Fibroblast of peridontal ligament (primary cell): ENCODE data around the gene SHISA6.

Source experiments
- DNase-seq: peaks from one replicate; pipeline ENCODE4 v3.0.0-alpha.2; 2010; ENCODE audit errors: extremely low read depth

SHISA6 gene

GRCh38 chr17:11515901-11516300, 274.9 kb downstream of the SHISA6 start:
- no peak for DNase-seq

GRCh38 chr17:11535231-11535630, 294.2 kb downstream of the SHISA6 start:
- no peak for DNase-seq

- no peak for DNase-seq
Measured at GRCh38 chr17:11538366-11538765, 297.4 kb downstream of the SHISA6 start.

- no peak for DNase-seq
Measured at GRCh38 chr17:11539637-11540036, 298.6 kb downstream of the SHISA6 start.

- DNase-seq = no peak
Measured at GRCh38 chr17:11545002-11545401, 304.0 kb downstream of the SHISA6 start.

- no peak for DNase-seq
Measured at GRCh38 chr17:11545696-11546095, 304.7 kb downstream of the SHISA6 start.

- DNase-seq = no peak
Measured at GRCh38 chr17:11547853-11548252, 306.8 kb downstream of the SHISA6 start.

GRCh38 chr17:11548398-11548797, 307.4 kb downstream of the SHISA6 start:
- DNase-seq = no peak

GRCh38 chr17:11550431-11550830, 309.4 kb downstream of the SHISA6 start:
- no peak for DNase-seq

- DNase-seq = no peak
Measured at GRCh38 chr17:11551442-11551841, 310.4 kb downstream of the SHISA6 start.

GRCh38 chr17:11553135-11553534, 312.1 kb downstream of the SHISA6 start:
- DNase-seq = no peak

- DNase-seq = no peak
Measured at GRCh38 chr17:11554042-11554441, 313.0 kb downstream of the SHISA6 start.

- DNase-seq = no peak
Measured at GRCh38 chr17:11554542-11554941, 313.5 kb downstream of the SHISA6 start.

GRCh38 chr17:11555530-11555929, 314.5 kb downstream of the SHISA6 start:
- no peak for DNase-seq

GRCh38 chr17:11557727-11558452, 316.9 kb downstream of the SHISA6 start:
- no peak for DNase-seq

GRCh38 chr17:11558681-11559234, 317.7 kb downstream of the SHISA6 start:
- DNase-seq = no peak

GRCh38 chr17:11559601-11560000, 318.6 kb downstream of the SHISA6 start:
- DNase-seq = no peak

- no peak for DNase-seq
Measured at GRCh38 chr17:11561281-11561680, 320.3 kb downstream of the SHISA6 start.

- no peak for DNase-seq
Measured at GRCh38 chr17:11561702-11562101, 320.7 kb downstream of the SHISA6 start.

GRCh38 chr17:11564589-11565380, 323.8 kb downstream of the SHISA6 start:
- no peak for DNase-seq

GRCh38 chr17:11565591-11565990, 324.6 kb downstream of the SHISA6 start:
- no peak for DNase-seq

- DNase-seq = no peak
Measured at GRCh38 chr17:11578998-11579397, 338.0 kb downstream of the SHISA6 start.

- DNase-seq = no peak
Measured at GRCh38 chr17:11580677-11581076, 339.7 kb downstream of the SHISA6 start.
